ENCODE data around the gene MYH15.

The MYH15 gene

GRCh38 chr3:108331792-108332191 lies 178.6 kb downstream of the MYH15 start:
- Histone ChIP-seq H3K36me3 (ENCODE audit: control insufficient read depth, insufficient read depth, low read length, severe bottlenecking) (no peaks in the 10 kb centered on the region), H3K4me1 (ENCODE audit: control insufficient read depth, insufficient read depth, low read length) (no peaks in the 10 kb centered on the region), H3K4me3 (ENCODE audit: low read length) (no peak overlapping the region), H3K27me3 (replicated peaks; ENCODE audit: control insufficient read depth, insufficient read depth, low read length) (no peaks in the 10 kb centered on the region), H3K9me3 (ENCODE audit: control insufficient read depth, low read length) (peaks cover 7% of the 10 kb centered on the region), H3K9ac (ENCODE audit: low read length) (no peak overlapping the region)
- DNase-seq (ENCODE audit: low read depth), result no peak
